HG03196 (cell line): Measurements from ENCODE around the gene OTUD3.
"Not testable (repeated sequence)": the region's sequence is repeated elsewhere in the genome, so short reads cannot be mapped to it uniquely, and the experiment has no call there.

Experiments
- ATAC-seq: cut with Tn5 transposase; IDR thresholded peaks from one replicate; pipeline ENCODE4 v1.9.1; 2021; ENCODE audit not compliant: unreplicated experiment

The OTUD3 gene

GRCh38 chr1:19910650-19911049 lies 28.5 kb downstream of the OTUD3 start:
- ATAC-seq = no peak

- no peak for ATAC-seq
These were observed 35.9 kb downstream of the OTUD3 start for GRCh38 chr1:19918057-19918456.

- no peak for ATAC-seq
These were observed 38.0 kb downstream of the OTUD3 start for GRCh38 chr1:19920132-19920710.

DNA sequence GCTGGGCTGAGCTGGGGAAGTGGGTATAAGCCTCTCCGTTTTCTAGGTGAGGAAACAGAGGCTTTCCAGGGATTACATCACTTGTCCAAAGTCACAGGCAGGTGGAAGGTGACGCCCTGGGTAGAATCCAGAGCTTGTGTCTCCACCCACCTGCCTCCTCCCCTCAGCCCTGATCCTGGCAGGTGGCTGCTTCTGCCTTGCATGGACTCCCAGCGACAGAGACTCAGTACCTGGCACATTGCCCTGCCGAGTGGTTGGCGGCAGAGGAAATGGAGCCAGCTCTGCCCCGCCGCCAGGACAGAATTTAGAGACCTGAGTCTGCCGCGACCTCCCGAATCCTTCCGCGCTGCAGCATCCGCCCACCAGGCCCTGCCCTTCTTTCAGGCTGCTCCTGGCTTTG lies 39.1 kb downstream of the OTUD3 start:
- ATAC-seq = no peak

GRCh38 chr1:19922015-19922688 lies 40.0 kb downstream of the OTUD3 start:
- no peak for ATAC-seq

DNA sequence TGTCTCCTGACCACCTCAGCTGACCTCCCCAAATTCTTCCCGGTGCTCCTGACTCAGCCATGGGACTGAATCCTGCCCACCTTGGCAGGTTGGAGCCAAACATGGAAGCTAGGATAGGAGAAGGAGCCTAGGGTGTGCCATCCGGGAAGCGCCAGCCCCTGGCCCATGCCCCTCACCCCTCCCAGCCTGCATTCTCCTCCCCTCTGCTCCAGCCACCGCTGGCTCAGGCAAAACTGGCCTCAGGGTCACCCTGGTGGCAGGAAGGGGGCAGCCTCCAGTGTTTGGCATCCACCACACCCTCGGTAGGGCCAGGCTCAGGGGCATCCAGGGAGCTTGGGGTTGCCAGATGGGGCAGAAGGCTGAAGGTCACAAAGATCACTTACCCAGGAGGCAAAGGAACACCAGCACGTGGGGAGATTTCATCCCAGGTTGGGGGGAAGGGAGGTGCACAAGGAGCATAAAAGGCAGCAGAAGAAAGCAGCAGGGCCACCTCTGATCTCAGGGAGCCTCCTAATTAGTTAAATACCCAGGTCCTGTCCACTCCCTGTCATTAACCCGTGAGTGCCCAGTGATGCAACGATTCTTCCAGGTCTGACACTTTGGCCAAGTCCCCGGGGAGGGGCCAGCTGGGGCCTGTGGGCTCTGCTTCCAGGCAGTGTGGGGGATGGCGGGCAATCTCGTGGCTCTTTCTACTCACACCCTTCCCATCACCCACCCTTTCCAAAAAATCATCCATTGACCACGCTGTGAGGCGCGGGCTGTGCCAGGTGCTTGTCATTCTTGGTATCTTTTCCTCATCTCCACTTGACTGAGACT lies 41.1 kb downstream of the OTUD3 start, which contains the start of gene PLA2G2E:
PLA2G2E (minus strand) TSS at position 481 of the 816 bp plus-strand sequence; CDS start at position 423, 58 bp downstream.
- no peak for ATAC-seq

- ATAC-seq = no peak
These were observed 41.8 kb downstream of the OTUD3 start for GRCh38 chr1:19923953-19924346.

DNA sequence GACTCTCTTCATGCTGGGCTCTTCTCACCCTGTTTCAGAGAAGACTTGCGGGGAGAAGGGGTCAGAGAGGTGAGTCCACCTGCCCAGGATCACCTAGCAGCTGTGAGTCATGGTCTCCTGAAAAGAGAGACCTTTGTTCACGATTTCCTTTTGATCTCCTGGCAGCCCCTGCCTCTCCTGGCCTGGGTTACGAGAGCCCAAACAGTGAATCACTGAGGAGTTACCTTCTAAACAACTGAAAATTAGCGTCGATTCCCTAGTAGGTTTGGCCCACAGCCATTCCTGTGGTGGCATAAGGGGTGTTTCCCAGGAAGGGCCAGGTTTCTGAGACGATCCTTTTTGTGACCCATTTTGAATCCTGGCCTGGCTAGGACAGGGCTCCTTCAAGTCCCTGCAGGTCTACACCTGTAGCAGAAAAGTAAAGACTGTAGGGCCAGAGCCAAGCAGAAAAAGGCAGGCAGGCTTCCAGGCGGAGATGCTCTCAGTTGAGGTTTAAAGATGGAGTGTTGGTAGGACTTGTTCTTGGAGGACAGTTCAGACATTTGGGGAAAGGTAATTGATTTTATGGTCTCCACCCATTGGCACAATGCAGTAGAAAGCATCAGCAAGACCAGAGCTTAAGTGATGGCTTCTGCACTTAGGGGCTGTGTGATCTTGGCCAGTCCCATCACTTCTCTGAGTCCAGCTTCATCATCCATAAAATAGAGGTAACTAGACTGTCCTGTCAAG lies 43.3 kb downstream of the OTUD3 start:
- no peak for ATAC-seq

DNA sequence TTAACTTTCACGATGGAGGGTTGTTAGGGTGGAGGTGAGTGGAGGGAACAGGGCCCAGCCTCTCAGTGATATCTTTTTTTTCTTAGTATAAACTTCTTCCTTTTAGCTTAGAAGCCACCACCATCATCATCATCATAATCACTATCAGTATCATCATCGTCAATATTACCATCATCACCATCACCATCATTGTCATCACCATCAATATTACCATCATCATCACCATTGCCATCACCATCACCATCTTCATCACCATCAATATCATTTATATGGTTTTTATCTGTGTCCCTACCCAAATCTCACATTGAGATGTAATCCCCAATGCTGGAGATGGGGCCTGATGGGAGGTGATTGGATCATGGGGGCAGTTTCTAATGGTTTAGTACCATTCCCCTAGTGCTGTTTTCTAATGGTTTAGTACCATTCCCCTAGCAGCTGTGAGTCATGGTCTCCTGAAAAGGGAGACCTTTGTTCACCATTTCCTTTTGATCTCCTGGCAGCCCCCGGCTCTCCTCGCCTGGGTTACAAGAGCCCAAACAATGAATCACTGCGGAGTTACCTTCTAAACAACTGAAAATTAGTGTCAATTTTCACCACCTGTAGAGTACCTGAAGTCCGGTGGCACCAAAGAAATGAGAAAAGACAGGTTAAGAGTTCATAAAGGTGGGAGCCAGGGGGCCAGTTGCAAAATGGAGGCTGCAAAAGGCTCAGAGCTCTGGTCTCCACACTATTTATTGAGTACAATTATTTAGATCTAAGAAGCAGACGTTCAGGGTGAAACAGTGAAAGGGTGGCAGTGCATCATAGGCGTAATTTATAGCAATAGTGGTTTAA lies 44.3 kb downstream of the OTUD3 start:
- ATAC-seq = no peak

GRCh38 chr1:19927130-19927421 lies 44.9 kb downstream of the OTUD3 start:
- ATAC-seq = not testable (repeated sequence)

GRCh38 chr1:19932866-19933265 lies 50.7 kb downstream of the OTUD3 start:
- no peak for ATAC-seq

DNA sequence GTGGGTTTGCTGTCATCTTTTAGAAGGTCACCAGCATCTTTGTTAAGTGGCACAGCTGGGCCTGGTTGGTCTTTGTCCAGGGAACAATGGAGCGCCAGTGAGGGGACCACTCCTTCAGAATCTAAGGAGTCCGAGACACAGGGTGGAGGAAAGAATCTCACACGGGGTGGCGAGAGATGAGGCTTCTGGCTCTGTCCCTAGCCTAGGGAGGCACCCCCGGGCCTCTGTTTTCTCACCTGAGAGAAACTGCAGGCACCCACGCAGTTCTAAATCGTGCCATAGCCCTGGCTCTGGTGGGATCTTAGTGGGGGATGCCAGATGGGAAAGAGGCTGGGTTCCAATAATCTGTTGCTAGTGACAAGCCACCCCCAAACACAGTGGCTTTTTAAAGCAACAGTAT lies 52.1 kb downstream of the OTUD3 start:
- ATAC-seq = no peak

DNA sequence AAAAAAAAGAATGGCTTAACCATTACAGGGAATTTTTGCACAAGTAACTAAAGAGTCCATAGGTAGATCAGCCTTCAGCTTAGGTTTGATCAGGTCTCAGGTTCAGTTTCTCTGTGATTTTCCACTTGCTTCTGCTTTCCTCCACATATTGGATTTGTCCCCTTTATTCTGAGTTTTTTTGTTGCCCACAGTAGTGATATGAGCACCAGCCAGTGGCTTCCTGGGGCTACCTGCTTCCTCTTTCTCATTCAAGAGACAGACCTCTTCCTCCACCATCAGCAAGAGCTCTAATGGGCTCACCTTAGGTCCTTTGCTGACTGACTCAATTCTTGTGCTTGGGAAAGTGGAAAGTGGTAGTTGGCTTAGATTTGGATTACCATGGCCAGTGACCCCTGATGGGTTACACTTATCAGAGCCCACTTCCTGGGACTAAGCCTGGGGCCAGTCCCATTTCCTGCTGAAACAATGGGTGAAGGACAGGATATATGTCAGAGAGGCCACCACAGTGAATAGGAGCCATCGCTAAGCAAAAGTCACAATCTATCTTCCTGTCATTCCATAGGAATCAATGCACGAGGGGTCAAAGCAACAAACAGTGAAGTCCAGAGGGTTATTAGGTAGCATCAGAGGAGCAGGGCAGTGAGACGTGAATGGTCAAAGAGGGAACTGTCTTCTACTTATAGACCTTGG lies 54.0 kb downstream of the OTUD3 start:
- ATAC-seq = no peak

GRCh38 chr1:19938472-19938871 lies 56.3 kb downstream of the OTUD3 start:
- ATAC-seq = no peak

- no peak for ATAC-seq
These were observed 58.5 kb downstream of the OTUD3 start for GRCh38 chr1:19940486-19941205.

- ATAC-seq = no peak
These were observed 59.0 kb downstream of the OTUD3 start for GRCh38 chr1:19941206-19941568.

- ATAC-seq = no peak
These were observed 59.9 kb downstream of the OTUD3 start for GRCh38 chr1:19942088-19942487.

- ATAC-seq = no peak
These were observed 60.5 kb downstream of the OTUD3 start for GRCh38 chr1:19942657-19943056.

DNA sequence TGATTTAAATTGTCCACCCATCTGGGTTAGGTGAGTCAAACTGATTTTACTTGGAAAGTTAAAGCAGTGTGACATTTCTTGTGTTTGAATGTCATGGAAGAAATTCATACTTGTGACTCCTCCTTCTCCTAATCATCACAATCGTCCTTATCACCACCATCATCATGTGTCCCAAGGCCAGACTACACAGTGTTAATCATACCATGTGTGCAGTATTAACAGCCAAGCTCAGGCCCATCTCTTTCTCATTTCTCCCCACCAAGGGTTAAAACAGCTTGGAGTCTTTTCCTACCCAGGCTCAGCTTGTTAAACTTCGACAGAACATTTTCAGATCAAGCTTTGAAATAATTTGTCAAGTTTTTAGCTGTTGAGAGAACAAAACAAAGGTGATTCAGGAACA lies 63.7 kb downstream of the OTUD3 start:
- ATAC-seq = no peak
